ENCODE data around the gene COQ10B.
A peak's percentile ranks its signal among the peaks of the same experiment; 100 is the strongest.
"Not testable (repeated sequence)": the region's sequence is repeated elsewhere in the genome, so short reads cannot be mapped to it uniquely, and the experiment has no call there.

COQ10B gene

DNA sequence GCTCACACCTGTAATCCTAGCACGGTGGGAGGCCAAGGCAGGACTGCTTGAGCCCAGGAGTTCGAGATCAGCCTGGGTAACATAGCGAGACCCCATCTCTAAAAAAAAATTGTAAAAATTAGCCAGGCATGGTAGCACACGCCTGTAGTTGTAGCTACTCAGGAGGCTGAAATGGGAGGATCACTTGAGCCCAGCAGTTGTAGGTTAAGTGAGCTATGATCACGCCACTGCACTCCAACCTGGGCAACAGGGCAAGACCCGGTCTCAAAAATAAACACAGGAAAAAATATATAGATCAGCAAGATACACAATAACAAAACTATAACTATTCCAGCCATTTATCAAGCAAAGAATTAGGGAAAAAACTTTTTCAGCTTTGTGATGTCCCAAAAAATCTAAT is 21.5 kb upstream of the COQ10B start:
- H3K9me3 ChIP-seq = no peaks in the 10 kb centered on the region
- no peak overlapping the region for H3K4me3 ChIP-seq
- no peak for TF ChIP-seq CTCF (IDR thresholded peaks at IDR 0.05)
- intact Hi-C loops (cut with DNase I; ENCODE audit: low total_unique reads) = loop anchor here (10.0 kb wide), 1 partner anchor 273 kb away; the partner anchor contains the start of gene MARS2
- DNase-seq = no peak
- peaks cover 0 to 81% (median 63%) of the 10 kb centered on the region in 4 donors for H3K4me1 ChIP-seq
- no peaks in the 10 kb centered on the region for H3K27me3 ChIP-seq
- no peaks in the 10 kb centered on the region for H3K36me3 ChIP-seq
- no peak overlapping the region for H3K27ac ChIP-seq

GRCh38 chr2:197432527-197432926 is 20.8 kb upstream of the COQ10B start:
- intact Hi-C loops (cut with DNase I; ENCODE audit: low total_unique reads) = loop anchor here (10.0 kb wide), 1 partner anchor 272 kb away; the partner anchor contains the start of gene MARS2
- Histone ChIP-seq H3K27ac (peak overlapping the region in 1 of 2 donors; percentile 98), H3K4me3 (peak overlapping the region in 1 of 2 donors; percentile 99), H3K4me1 (peaks cover 0 to 75% (median 56%) of the 10 kb centered on the region in 4 donors)
- H3K36me3 ChIP-seq, DNase-seq, H3K27me3 ChIP-seq, H3K9me3 ChIP-seq: not testable (repeated sequence)

- Histone ChIP-seq H3K27me3 (no peaks in the 10 kb centered on the region), H3K4me3 (peak overlapping the region; percentile 98 to 99), H3K27ac (peak overlapping the region; percentile 98), H3K9me3 (no peaks in the 10 kb centered on the region), H3K4me1 (peaks cover 0 to 61% (median 44%) of the 10 kb centered on the region in 4 donors), H3K36me3 (no peaks in the 10 kb centered on the region)
- TF ChIP-seq CTCF (IDR thresholded peaks at IDR 0.05) = no peak
- DNase-seq = no peak
- intact Hi-C loops (cut with DNase I; ENCODE audit: low total_unique reads) = loop anchor here (10.0 kb wide), 1 partner anchor 271 kb away; the partner anchor contains the start of gene MARS2
Measured at GRCh38 chr2:197433780-197434438, 19.4 kb upstream of the COQ10B start.

DNA sequence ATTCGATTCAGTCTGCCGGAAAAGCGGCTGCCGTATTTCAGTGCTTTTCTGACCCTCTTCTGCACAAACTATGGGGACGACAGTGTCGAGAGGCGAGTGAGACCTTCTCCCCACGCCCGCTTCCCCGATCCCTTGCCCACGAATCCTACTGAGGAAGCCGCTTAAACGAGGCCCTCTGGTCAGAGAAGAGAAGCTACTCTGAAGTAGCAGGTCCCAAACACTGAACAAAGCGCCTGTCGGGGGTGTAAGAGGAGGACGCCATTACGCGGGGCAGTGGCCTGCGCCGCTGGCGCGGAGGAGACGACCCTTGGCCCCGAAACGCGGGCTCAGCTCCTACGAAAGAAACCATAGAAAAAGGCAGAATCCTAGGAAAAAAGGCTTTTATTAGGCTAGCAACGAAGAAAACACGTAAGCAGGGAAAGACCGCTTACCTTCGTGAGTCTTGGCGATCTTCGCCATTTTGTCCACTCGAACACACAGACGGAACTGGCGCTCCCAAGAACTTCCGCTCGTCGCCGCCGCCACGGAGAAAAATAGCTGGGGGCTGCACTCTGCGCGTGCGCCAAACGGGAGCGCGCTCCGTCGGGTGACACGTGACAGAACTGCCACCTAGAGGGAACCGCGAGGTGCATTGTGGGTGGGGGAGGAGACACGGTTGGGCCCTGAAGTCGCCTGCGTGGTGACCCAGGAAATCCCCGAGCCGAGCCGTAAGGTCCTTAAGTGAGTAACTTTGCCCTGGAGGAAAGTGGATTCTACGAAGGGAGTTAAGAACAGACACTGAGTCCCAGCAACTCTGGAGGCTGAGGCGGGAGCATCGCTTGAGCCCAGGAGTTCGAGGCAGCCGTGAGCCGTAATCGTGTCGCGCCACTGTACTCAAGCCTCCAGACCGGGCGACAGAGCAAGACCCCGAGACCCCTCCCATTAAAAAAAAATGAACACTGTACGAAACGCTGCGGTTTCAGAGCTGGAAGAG is 18.5 kb upstream of the COQ10B start, which contains the start of gene SF3B1:
SF3B1 (minus strand) TSS at position 488 of the 973 bp plus-strand sequence; CDS start at position 459, 29 bp downstream.
- H3K4me3 ChIP-seq = peak within 1 kb of the TSS; percentile 98 to 99
- H3K27me3 ChIP-seq = no peaks in the 10 kb centered on the region
- no peaks in the 10 kb centered on the region for H3K9me3 ChIP-seq
- no peak for TF ChIP-seq CTCF (IDR thresholded peaks at IDR 0.05)
- H3K4me1 ChIP-seq = peaks cover 0 to 52% (median 38%) of the 10 kb centered on the region in 4 donors
- DNase-seq = peak; percentile 98 to 99
- no peaks in the 10 kb centered on the region for H3K36me3 ChIP-seq
- intact Hi-C loops (cut with DNase I; ENCODE audit: low total_unique reads) = loop anchor here (1.0 to 10.0 kb wide), 2 partner anchors 17 to 270 kb away; partner anchors contain the start of gene MARS2
- peak within 1 kb of the TSS; percentile 98 for H3K27ac ChIP-seq

GRCh38 chr2:197435598-197436420 is 17.5 kb upstream of the COQ10B start:
- Histone ChIP-seq H3K4me3 (peak overlapping the region; percentile 98 to 99), H3K9me3 (no peaks in the 10 kb centered on the region), H3K36me3 (no peaks in the 10 kb centered on the region), H3K27ac (peak overlapping the region; percentile 98), H3K4me1 (peaks cover 0 to 42% (median 29%) of the 10 kb centered on the region in 4 donors), H3K27me3 (no peaks in the 10 kb centered on the region)
- TF ChIP-seq CTCF (IDR thresholded peaks at IDR 0.05) = no peak
- intact Hi-C loops (cut with DNase I; ENCODE audit: low total_unique reads) = loop anchor here (1.0 to 10.0 kb wide), 2 partner anchors 16 to 269 kb away; partner anchors contain the start of gene MARS2
- no peak for DNase-seq
